Fibroblast of lung (primary cell): ENCODE results near the gene CCDC27. TPM values are rescaled to one million over a fixed set of nuclear protein-coding genes. Genes with fewer than 3 reads are reported as not detected.

ENCODE experiments used
- DNase-seq, 2 donors: peaks; one replicate each; pipeline versions ENCODE4 v3.0.0 to v3.0.0-alpha.2; 2010; ENCODE audit warnings: low read depth in 2 of 2
- H2AFZ ChIP-seq: 2 replicates; pipeline ENCODE4 v1.5.1; 2012; ENCODE audit warnings: low read length, control low read depth, inconsistent platforms
- H3K27ac ChIP-seq: 2 replicates; pipeline ENCODE4 v1.5.1; 2011; ENCODE audit warnings: low read length, control low read depth; ENCODE audit not compliant: insufficient read depth
- H3K27me3 ChIP-seq: 2 replicates; pipeline ENCODE4 v1.5.1; 2011; ENCODE audit warnings: mild to moderate bottlenecking, low read length; ENCODE audit not compliant: control insufficient read depth, insufficient read depth
- H3K36me3 ChIP-seq: 2 replicates; pipeline ENCODE4 v1.5.1; 2011; ENCODE audit warnings: low read length; ENCODE audit not compliant: control insufficient read depth, insufficient read depth
- H3K4me1 ChIP-seq: 2 replicates; pipeline ENCODE4 v1.5.1; 2011; ENCODE audit warnings: low read length; ENCODE audit not compliant: control insufficient read depth, insufficient read depth; ENCODE audit errors: extremely low read depth
- H3K4me2 ChIP-seq: 2 replicates; pipeline ENCODE4 v1.5.1; 2011; ENCODE audit warnings: low read length, control low read depth; ENCODE audit not compliant: insufficient read depth; ENCODE audit errors: extremely low read depth
- H3K4me3 ChIP-seq, 4 experiments: fragments of 200-600 bp in 1 of 4; sonication (generic) in 1 of 4; replicated peaks in 1 of 4; 2 replicates each; pipeline ENCODE4 v1.5.1; 2011 to 2016; ENCODE audit warnings: low read length in 4 of 4, low read depth in 3 of 4, mild to moderate bottlenecking in 3 of 4, control low read depth in 2 of 4, inconsistent platforms in 1 of 4, mixed read lengths in 1 of 4; ENCODE audit not compliant: insufficient read depth in 1 of 4; ENCODE audit errors: control extremely low read depth in 1 of 4
- H3K79me2 ChIP-seq: 2 replicates; pipeline ENCODE4 v1.5.1; 2012; ENCODE audit warnings: mild to moderate bottlenecking, low read length, inconsistent platforms; ENCODE audit not compliant: control insufficient read depth, insufficient read depth
- H3K9ac ChIP-seq: 2 replicates; pipeline ENCODE4 v1.5.1; 2011; ENCODE audit warnings: mild to moderate bottlenecking, low read length, control low read depth; ENCODE audit not compliant: insufficient read depth
- H3K9me3 ChIP-seq: 2 replicates; pipeline ENCODE4 v1.5.1; 2012; ENCODE audit warnings: low read depth, low read length; ENCODE audit not compliant: control insufficient read depth, insufficient read depth
- H4K20me1 ChIP-seq: 2 replicates; pipeline ENCODE4 v1.5.1; 2011; ENCODE audit warnings: low read length; ENCODE audit not compliant: control insufficient read depth, insufficient read depth; ENCODE audit errors: extremely low read depth
- EZH2 ChIP-seq: IDR thresholded peaks from 2 replicates; pipeline ENCODE4 v1.5.1; 2012; ENCODE audit warnings: low read length, control low read depth, mild to moderate bottlenecking; ENCODE audit errors: missing control alignments
- polyA plus RNA-seq, 2 donors: library from polyadenylated mRNA; depleted of rRNA in 1 of 2; stranded (reverse) in 1 of 2; unstranded in 1 of 2; fragments of >200 nt; gene quantifications; 2 replicates each; pipeline ENCODE4 v1.2.1, GENCODE V29; 2011 to 2012; ENCODE audit warnings: missing spikeins in 1 of 2
- total RNA-seq: library from RNA; depleted of rRNA; stranded (reverse); fragments of >200 nt; gene quantifications from 2 replicates; pipeline ENCODE4 v1.2.1, GENCODE V29; 2014
- TF ChIP-seq, protein P1 (sequence below), 2 donors: IDR thresholded peaks in 1 of 2; conservative IDR thresholded peaks in 1 of 2; 1 replicate in 1 of 2; 2 replicates in 1 of 2; pipeline ENCODE4 v1.5.1; 2011 to 2012; ENCODE audit warnings: low read length in 2 of 2, control low read depth in 1 of 2, inconsistent platforms in 1 of 2, low read depth in 1 of 2, mild to moderate bottlenecking in 1 of 2

Gene CCDC27
- total and polyA plus RNA-seq, 2 donors (not counting 1 experiment from before 2014, with no cell fraction given): not detected

DNA sequence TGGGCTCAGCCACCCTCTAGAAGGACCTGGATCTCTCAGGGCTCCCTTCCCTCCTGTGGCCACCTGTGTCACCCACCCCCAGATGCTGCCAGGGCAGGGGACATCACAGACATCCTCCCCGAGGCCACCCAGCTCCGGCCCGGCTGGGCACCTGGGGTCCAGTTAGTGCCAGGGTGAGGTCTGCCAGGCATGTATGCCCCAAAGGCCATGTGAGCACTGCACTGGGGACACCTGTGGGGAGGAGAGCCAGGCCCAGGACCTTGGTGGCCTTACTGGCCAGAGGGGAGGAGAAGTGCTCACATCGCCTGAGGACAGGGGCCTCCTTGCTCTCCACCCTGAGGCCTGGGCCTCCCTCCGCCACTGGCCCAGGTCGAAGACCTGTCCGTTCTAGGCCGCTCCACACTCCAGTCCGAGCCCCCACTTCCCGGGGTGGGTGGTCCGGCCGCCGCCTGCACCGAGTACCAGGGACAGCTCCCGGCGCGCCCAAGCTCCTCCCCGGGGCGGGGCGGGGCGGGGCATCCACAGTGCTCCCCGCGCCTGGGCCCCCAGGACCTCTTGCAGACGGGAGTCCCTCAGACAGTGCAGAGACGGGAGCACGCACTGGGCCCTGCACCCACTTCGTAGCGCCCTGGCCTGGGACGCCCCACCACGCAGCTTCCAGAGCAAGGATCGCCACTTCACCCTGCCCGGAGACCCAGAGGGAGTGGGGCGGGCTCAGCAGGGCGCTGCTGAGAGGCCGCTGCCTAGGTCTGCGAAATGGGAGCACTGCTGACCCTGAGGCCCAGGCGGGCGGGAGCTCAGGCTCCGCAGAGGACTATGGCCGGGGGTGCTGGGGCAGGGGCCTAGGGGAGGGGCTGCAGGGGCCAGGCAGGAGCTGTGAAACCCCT, 34.3 kb upstream of the CCDC27 start:
- Histone ChIP-seq H2AFZ (no peak overlapping the region), H3K4me3 (no peak overlapping the region), H3K9ac (no peak overlapping the region), H4K20me1 (no peaks in the 10 kb centered on the region), H3K27ac (no peak overlapping the region), H3K9me3 (no peaks in the 10 kb centered on the region), H3K79me2 (no peaks in the 10 kb centered on the region), H3K4me1 (no peaks in the 10 kb centered on the region), H3K27me3 (no peaks in the 10 kb centered on the region), H3K36me3 (no peaks in the 10 kb centered on the region), H3K4me2 (no peak overlapping the region)
- no peak for DNase-seq
- TF ChIP-seq, protein P1, sequence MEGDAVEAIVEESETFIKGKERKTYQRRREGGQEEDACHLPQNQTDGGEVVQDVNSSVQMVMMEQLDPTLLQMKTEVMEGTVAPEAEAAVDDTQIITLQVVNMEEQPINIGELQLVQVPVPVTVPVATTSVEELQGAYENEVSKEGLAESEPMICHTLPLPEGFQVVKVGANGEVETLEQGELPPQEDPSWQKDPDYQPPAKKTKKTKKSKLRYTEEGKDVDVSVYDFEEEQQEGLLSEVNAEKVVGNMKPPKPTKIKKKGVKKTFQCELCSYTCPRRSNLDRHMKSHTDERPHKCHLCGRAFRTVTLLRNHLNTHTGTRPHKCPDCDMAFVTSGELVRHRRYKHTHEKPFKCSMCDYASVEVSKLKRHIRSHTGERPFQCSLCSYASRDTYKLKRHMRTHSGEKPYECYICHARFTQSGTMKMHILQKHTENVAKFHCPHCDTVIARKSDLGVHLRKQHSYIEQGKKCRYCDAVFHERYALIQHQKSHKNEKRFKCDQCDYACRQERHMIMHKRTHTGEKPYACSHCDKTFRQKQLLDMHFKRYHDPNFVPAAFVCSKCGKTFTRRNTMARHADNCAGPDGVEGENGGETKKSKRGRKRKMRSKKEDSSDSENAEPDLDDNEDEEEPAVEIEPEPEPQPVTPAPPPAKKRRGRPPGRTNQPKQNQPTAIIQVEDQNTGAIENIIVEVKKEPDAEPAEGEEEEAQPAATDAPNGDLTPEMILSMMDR (conservative IDR thresholded peaks at IDR 0.05 in 1 of 2, IDR thresholded peaks at IDR 0.05 in 1 of 2; ENCODE audit: low read depth in 1 of 2, low read length in 2 of 2): no peak
- TF ChIP-seq EZH2: no peak

DNA sequence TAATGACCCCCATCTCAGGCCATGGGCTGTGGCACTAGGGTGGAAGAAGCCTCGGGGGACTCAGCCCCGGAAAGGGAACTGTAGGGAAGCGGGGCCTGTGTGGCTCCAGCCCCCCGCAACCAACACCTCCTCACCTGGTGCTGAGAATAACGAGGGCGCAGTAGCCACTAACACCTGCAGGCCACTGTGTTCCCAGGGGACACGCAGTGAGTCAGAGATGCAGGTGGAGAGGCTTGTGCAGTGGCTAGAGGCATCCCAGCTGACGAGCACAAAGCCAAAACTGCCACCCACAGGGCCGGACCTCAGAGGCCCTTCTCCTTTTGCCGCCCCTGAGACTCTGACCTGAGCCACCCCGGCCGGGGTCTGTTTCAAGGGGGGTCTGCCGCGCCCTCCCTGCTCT, 33.5 kb upstream of the CCDC27 start:
- Histone ChIP-seq H4K20me1 (no peaks in the 10 kb centered on the region), H3K27me3 (no peaks in the 10 kb centered on the region), H3K36me3 (no peaks in the 10 kb centered on the region), H3K4me2 (no peak overlapping the region), H3K4me1 (no peaks in the 10 kb centered on the region), H2AFZ (no peak overlapping the region), H3K9ac (no peak overlapping the region), H3K79me2 (no peaks in the 10 kb centered on the region), H3K4me3 (no peak overlapping the region), H3K27ac (no peak overlapping the region), H3K9me3 (no peaks in the 10 kb centered on the region)
- DNase-seq: no peak
- no peak for TF ChIP-seq EZH2
- TF ChIP-seq, protein P1 (conservative IDR thresholded peaks at IDR 0.05 in 1 of 2, IDR thresholded peaks at IDR 0.05 in 1 of 2; ENCODE audit: low read depth in 1 of 2, low read length in 2 of 2): no peak

DNA sequence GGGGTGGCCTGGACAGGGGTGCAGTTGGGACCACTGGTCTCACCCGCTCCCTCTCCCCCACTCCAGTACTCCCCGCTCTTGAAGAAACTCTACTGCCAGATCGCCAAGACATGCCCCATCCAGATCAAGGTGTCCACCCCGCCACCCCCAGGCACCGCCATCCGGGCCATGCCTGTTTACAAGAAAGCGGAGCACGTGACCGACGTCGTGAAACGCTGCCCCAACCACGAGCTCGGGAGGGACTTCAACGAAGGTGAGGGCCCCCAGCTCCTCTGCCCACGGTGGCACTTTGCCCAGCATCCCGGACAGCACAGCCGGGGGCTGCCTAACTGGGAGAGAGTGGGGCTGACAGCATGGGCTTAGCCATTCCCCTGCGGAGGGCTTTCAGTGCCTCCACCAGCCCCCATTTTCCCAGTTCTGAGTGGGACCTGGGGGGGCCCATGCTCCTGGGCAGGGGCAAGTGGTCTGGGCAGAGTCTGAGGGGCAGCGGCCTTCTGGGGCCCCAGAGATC, 30.2 kb upstream of the CCDC27 start:
- DNase-seq: no peak
- Histone ChIP-seq H3K9ac (no peak overlapping the region), H3K79me2 (no peaks in the 10 kb centered on the region), H3K36me3 (no peaks in the 10 kb centered on the region), H4K20me1 (no peaks in the 10 kb centered on the region), H3K27me3 (no peaks in the 10 kb centered on the region), H3K9me3 (no peaks in the 10 kb centered on the region), H2AFZ (no peak overlapping the region), H3K4me1 (no peaks in the 10 kb centered on the region), H3K4me2 (no peak overlapping the region), H3K27ac (no peak overlapping the region), H3K4me3 (no peak overlapping the region)
- TF ChIP-seq, protein P1 (conservative IDR thresholded peaks at IDR 0.05 in 1 of 2, IDR thresholded peaks at IDR 0.05 in 1 of 2; ENCODE audit: low read depth in 1 of 2, low read length in 2 of 2): no peak
- no peak for TF ChIP-seq EZH2
